ENCODE results near the gene GRWD1.

GRCh38 chr19:48497728-48498594, 52.2 kb downstream of the GRWD1 start:
- TF ChIP-seq CTCF (IDR thresholded peaks at IDR 0.05), result no peak
- no peak for TF ChIP-seq EP300 (IDR thresholded peaks at IDR 0.05)
- TF ChIP-seq POLR2A (IDR thresholded peaks at IDR 0.05), result no peak
